Measurements from ENCODE around the gene NLRP5.
"Not testable (repeated sequence)": the region's sequence is repeated elsewhere in the genome, so short reads cannot be mapped to it uniquely, and the experiment has no call there.

NLRP5 gene

GRCh38 chr19:55986487-55986886 lies at the start of gene NLRP5:
NLRP5 (plus strand) TSS chr19:55986775.
- DNase-seq (ENCODE audit: low read depth) = no peak

GRCh38 chr19:55939206-55939605 lies 47.4 kb upstream of the NLRP5 start:
- DNase-seq (ENCODE audit: low read depth) = no peak

- DNase-seq (ENCODE audit: low read depth) = no peak
Measured at GRCh38 chr19:55940306-55940705, 46.3 kb upstream of the NLRP5 start.

- no peak for DNase-seq (ENCODE audit: low read depth)
Measured at GRCh38 chr19:55947532-55947931, 39.0 kb upstream of the NLRP5 start, which contains the start of gene NLRP8. NLRP8 (plus strand) TSS chr19:55947832.

- not testable (repeated sequence) for DNase-seq (ENCODE audit: low read depth)
Measured at GRCh38 chr19:55950566-55950965, 36.0 kb upstream of the NLRP5 start.

- DNase-seq (ENCODE audit: low read depth) = no peak
Measured at GRCh38 chr19:55956431-55956830, 30.1 kb upstream of the NLRP5 start.

GRCh38 chr19:55958356-55958755 lies 28.2 kb upstream of the NLRP5 start:
- no peak for DNase-seq (ENCODE audit: low read depth)

- DNase-seq (ENCODE audit: low read depth) = no peak
Measured at GRCh38 chr19:55959996-55960675, 26.4 kb upstream of the NLRP5 start.

GRCh38 chr19:55962186-55962585 lies 24.4 kb upstream of the NLRP5 start:
- DNase-seq (ENCODE audit: low read depth) = no peak

- DNase-seq (ENCODE audit: low read depth) = no peak
Measured at GRCh38 chr19:55973982-55974381, 12.6 kb upstream of the NLRP5 start.

GRCh38 chr19:55980415-55980814 lies 6.2 kb upstream of the NLRP5 start:
- no peak for DNase-seq (ENCODE audit: low read depth)

- DNase-seq (ENCODE audit: low read depth) = no peak
Measured at GRCh38 chr19:55985254-55985653, 1.3 kb upstream of the NLRP5 start.

GRCh38 chr19:55990831-55991230 lies 4.3 kb downstream of the NLRP5 start:
- no peak for DNase-seq (ENCODE audit: low read depth)

- DNase-seq (ENCODE audit: low read depth) = no peak
Measured at GRCh38 chr19:55993492-55993891, 6.9 kb downstream of the NLRP5 start.

- DNase-seq (ENCODE audit: low read depth) = no peak
Measured at GRCh38 chr19:56014765-56015164, 28.2 kb downstream of the NLRP5 start.

GRCh38 chr19:56015756-56016155 lies 29.2 kb downstream of the NLRP5 start:
- no peak for DNase-seq (ENCODE audit: low read depth)

GRCh38 chr19:56019325-56019724 lies 32.8 kb downstream of the NLRP5 start:
- not testable (repeated sequence) for DNase-seq (ENCODE audit: low read depth)

GRCh38 chr19:56020355-56020975 lies 33.9 kb downstream of the NLRP5 start:
- DNase-seq (ENCODE audit: low read depth) = not testable (repeated sequence)

- no peak for DNase-seq (ENCODE audit: low read depth)
Measured at GRCh38 chr19:56026769-56027168, 40.2 kb downstream of the NLRP5 start.

GRCh38 chr19:56053596-56053995 lies 67.0 kb downstream of the NLRP5 start:
- no peak for DNase-seq (ENCODE audit: low read depth)

- DNase-seq (ENCODE audit: low read depth) = no peak
Measured at GRCh38 chr19:56066152-56067023, 79.8 kb downstream of the NLRP5 start.

GRCh38 chr19:56069642-56070041 lies 83.1 kb downstream of the NLRP5 start:
- DNase-seq (ENCODE audit: low read depth) = no peak

- no peak for DNase-seq (ENCODE audit: low read depth)
Measured at GRCh38 chr19:56071151-56071550, 84.6 kb downstream of the NLRP5 start.

All from stromal cell of bone marrow (primary cell).